Breast epithelium (tissue), 3 donors: ENCODE results near the gene SIM1.

ENCODE experiments used
- CTCF ChIP-seq, 3 donors: fragments of 450-650 bp; IDR thresholded peaks; one replicate each; pipeline ENCODE4 v1.5.1; 2016 to 2017; ENCODE audit warnings: antibody characterized with exemption in 3 of 3, mild to moderate bottlenecking in 3 of 3, moderate library complexity in 3 of 3
- POLR2A ChIP-seq: fragments of 450-650 bp; IDR thresholded peaks from one replicate; pipeline ENCODE4 v1.6.1; 2016; ENCODE audit warnings: antibody characterized with exemption, mild to moderate bottlenecking, moderate library complexity
- POLR2AphosphoS5 ChIP-seq, 3 donors: sonication (generic); formaldehyde crosslinking; IDR thresholded peaks; one replicate each; pipeline ENCODE4 v1.6.1; 2017; ENCODE audit warnings: antibody characterized with exemption in 3 of 3

- TF ChIP-seq POLR2AphosphoS5 (IDR thresholded peaks at IDR 0.05): no peak
- no peak for TF ChIP-seq CTCF (IDR thresholded peaks at IDR 0.05)
- no peak for TF ChIP-seq POLR2A
These were observed 116.7 kb downstream of the SIM1 start for GRCh38 chr6:100347901-100348550.
